GM19035 (cell line): ENCODE measurements around the gene TPX2.
"Not testable (repeated sequence)": the region's sequence is repeated elsewhere in the genome, so short reads cannot be mapped to it uniquely, and the experiment has no call there.

Experiments
- ATAC-seq: cut with Tn5 transposase; IDR thresholded peaks from one replicate; pipeline ENCODE4 v1.9.1; 2021; ENCODE audit not compliant: unreplicated experiment

Gene TPX2

GRCh38 chr20:31720486-31721407 lies 18.3 kb upstream of the TPX2 start:
- ATAC-seq = no peak

- ATAC-seq = no peak
Measured at GRCh38 chr20:31721408-31722256, 17.5 kb upstream of the TPX2 start.

- peak; percentile 24 for ATAC-seq
Measured at GRCh38 chr20:31722257-31723068, 16.6 kb upstream of the TPX2 start, which contains the start of gene BCL2L1. Gene BCL2L1 (minus strand): TSS chr20:31722868. CDS start chr20:31722218, 650 bp downstream.

GRCh38 chr20:31723069-31723318 lies 16.1 kb upstream of the TPX2 start:
- ATAC-seq = no peak

- ATAC-seq = peak; percentile 85
Measured at GRCh38 chr20:31723319-31724078, 15.6 kb upstream of the TPX2 start.

- ATAC-seq = no peak
Measured at GRCh38 chr20:31731321-31731717, 7.8 kb upstream of the TPX2 start.

- peak; percentile 10 for ATAC-seq
Measured at GRCh38 chr20:31739550-31739977, 474 bp downstream of the TPX2 start.

- no peak for ATAC-seq
Measured at GRCh38 chr20:31740208-31740607, 1.1 kb downstream of the TPX2 start.

- ATAC-seq = no peak
Measured at GRCh38 chr20:31740656-31741323, 1.7 kb downstream of the TPX2 start.

GRCh38 chr20:31746068-31746878 lies 7.2 kb downstream of the TPX2 start:
- no peak for ATAC-seq

GRCh38 chr20:31747028-31747427 lies 7.9 kb downstream of the TPX2 start:
- not testable (repeated sequence) for ATAC-seq

GRCh38 chr20:31747640-31748039 lies 8.6 kb downstream of the TPX2 start:
- ATAC-seq = no peak

GRCh38 chr20:31749223-31749622 lies 10.1 kb downstream of the TPX2 start:
- no peak for ATAC-seq

- no peak for ATAC-seq
Measured at GRCh38 chr20:31751126-31751525, 12.0 kb downstream of the TPX2 start.

- ATAC-seq = no peak
Measured at GRCh38 chr20:31757254-31757653, 18.2 kb downstream of the TPX2 start.

- ATAC-seq = no peak
Measured at GRCh38 chr20:31758521-31758920, 19.4 kb downstream of the TPX2 start.

- no peak for ATAC-seq
Measured at GRCh38 chr20:31758991-31759390, 19.9 kb downstream of the TPX2 start.

- ATAC-seq = no peak
Measured at GRCh38 chr20:31759836-31760518, 20.9 kb downstream of the TPX2 start.
